UCSD-AML1 (cell line): Measurements from ENCODE around the gene CDK5RAP3.
"Not testable (repeated sequence)": the region's sequence is repeated elsewhere in the genome, so short reads cannot be mapped to it uniquely, and the experiment has no call there.

ENCODE experiments used
- DNase-seq: peaks from one replicate; lab custom pipeline; 2025; ENCODE audit not compliant: unreplicated experiment; lab: John Stamatoyannopoulos, UW

Gene CDK5RAP3, protein sequence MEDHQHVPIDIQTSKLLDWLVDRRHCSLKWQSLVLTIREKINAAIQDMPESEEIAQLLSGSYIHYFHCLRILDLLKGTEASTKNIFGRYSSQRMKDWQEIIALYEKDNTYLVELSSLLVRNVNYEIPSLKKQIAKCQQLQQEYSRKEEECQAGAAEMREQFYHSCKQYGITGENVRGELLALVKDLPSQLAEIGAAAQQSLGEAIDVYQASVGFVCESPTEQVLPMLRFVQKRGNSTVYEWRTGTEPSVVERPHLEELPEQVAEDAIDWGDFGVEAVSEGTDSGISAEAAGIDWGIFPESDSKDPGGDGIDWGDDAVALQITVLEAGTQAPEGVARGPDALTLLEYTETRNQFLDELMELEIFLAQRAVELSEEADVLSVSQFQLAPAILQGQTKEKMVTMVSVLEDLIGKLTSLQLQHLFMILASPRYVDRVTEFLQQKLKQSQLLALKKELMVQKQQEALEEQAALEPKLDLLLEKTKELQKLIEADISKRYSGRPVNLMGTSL

DNA sequence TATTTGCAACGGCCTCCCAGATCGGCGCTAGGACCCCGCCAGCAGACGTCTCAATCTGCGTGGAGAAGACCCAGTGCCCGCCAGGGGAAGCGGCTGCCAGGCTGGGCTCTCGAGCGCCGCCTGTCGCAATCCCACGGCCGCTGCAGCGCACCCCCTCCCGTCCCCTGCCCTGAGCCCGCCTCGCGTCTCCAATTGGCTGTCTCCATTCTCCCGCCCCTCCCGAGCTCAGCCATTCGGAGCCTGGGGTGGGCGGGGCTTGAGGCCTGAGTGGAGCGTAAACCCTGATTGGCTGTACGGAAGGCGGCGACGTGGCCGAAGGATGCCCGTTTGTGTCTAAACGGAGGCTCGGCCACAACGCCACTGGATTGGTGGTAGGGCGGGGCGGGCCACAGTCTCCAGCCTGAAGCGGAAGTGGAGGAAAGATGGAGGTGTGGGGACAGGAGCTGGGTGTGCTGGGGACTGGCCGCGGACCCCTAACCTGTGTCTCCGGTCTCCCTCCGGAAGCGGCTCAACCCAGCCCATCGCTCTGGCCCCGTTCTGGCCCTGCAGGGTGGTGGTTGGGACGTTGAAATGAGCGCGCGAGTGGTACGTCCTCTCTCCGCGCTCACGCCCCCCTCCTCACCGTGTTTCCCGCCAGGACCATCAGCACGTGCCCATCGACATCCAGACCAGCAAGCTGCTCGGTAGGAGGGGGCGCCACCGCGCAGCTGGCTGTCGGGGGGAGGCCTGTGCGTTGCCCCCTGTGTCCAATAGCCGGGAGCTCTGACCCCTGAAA lies at the start of gene CDK5RAP3:
Gene CDK5RAP3 (plus strand): TSS at position 389 of the 775 bp plus-strand sequence. CDS start 34 bp downstream, at position 423.
- DNase-seq, result peak; percentile 100

DNA sequence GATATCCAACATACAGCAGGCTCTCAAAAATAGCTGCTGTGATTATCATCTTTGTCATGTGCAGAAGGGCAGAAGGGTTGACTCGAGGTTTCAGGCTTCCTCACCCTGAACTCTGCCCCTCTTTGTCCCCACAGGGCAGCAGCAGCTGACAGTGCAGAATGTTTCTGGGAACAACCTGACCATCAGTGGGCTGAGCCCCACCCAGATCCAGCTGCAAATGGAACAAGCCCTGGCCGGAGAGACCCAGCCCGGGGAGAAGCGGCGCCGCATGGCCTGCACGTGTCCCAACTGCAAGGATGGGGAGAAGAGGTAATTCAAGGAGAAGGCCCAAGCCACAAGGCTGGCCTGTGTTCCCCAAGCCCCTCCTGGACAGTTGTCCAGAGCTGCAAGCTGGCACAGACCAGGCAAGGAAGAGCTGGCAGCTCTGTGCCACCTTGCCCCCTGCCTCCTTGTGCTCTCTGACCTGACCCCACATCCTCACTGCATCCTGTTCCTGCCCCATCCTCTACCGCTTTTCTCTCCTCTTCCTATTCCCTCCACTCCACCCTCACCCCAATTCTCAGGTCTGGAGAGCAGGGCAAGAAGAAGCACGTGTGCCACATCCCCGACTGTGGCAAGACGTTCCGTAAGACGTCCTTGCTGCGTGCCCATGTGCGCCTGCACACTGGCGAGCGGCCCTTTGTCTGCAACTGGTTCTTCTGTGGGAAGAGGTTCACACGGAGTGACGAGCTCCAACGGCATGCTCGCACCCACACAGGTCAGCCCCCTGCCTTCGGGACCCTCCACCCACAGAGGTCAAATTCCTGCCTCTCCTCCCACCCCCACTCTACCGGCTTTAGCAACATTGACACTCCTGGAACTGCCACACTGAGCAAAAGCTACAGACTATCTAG lies 45.9 kb upstream of the CDK5RAP3 start:
- no peak for DNase-seq

DNA sequence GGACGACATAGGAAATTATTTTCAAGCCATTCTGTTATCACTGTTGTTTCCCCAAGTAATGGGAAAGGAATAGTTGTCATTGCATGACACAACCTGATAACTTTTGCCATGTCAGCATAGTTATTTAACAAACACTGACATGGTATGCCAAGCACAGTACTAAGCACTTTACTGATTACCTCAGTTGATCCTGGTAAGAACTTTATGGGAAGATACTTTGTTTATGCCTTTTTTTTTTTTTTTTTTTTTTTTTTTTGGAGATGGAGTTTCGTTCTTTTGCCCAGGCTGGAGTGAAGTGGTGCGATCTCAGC lies 45.3 kb upstream of the CDK5RAP3 start:
- no peak for DNase-seq

DNA sequence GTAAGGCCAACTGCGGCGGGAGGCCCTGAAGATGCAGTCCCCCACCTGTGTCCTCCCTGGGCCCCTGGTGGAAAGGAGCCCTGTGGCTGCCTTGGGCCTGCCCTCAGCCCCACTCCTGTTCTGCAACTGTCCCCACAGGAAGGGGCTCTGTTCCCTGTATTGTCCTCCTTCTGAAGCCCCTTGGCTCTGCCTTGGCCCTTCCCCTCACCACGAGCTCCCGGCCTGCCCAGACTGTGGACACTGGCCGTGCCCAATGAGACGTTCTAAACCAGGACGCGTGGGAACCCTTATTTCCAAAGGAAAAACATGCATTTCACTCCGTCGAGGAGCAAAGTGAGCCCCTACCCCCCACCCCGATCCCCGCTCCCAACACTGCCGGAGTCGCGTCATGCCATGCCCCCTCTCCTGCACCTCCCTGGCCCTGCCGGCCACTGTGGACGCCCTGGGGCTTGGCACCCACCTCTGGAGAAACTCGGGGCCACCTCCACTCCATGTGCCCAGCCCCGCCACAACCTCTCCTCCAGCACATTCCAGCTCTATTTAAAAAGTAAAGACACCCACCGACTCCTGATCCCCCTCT lies 43.0 kb upstream of the CDK5RAP3 start:
- DNase-seq, result no peak

DNA sequence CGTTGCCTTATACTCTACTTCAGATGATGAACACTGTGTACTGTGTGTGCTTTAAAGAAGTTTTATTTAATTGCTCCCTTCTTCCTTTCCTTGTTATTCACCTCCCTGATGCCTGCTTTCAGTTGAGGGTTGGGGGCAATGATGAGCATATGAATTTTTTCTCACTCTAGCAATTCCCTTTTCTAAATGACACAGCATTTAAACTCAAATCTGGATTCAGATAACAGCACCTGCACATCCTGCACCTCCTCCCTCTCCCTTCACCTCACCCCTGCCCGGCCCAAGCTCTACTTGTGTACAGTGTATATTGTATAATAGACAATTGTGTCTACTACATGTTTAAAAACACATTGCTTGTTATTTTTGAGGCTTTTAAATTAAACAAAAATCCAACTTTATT lies 42.5 kb upstream of the CDK5RAP3 start:
- no peak for DNase-seq

DNA sequence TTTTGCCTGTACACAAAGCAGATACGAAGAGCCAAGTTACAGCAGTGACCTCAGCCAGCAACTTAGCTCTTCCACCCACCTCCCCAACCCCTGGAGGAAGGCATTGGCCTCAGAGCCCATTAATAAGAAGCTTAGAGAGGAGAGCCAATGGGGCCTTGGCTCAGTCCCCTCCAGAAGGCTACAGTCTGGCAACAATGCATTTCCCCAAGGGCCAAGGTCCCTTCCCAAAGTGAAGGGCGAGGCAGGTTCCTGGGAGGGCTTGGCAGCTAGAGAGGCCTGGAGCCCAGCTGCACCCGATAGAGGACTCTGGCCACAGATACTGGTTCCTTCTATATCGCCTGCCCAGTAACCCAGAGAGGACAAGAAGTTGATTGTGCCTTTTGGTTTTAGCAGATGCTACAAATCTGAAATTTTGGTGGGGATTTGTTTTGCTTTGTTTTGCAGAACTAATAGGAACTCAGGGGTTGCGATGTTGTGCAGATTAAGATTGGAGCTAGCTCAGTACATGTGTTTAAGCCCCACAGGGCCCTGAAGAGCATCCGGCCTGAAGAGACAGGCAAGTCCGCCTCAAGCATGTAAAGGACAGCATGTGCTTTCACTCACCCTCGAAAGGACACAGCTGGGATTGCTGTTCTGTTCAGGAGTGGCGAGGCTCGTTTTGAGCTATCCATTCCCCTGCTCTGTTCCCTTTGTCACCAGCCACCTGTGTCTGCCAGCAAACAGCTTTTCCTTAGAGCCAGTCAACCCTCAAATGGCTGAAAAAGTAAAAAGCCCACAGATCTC lies 41.5 kb upstream of the CDK5RAP3 start:
- DNase-seq, result no peak

DNA sequence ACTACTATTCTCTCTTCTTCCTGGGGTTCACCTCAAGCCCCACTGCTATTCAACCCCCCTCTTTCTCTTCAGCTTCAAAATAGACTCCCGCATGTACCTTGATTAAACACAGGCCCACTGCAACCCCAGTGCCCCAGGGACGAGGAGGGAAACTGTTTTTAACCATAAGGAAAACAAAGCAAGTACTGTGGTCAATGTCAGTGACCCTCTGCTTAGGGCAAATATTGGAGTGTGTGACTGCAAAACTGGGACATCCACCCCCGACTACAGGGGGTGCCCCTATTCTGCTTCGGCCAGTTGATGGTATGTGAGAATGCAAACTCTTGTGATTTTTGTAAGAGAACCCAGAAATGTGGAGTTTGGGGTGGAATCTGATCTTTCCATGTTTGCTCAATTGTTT lies 39.1 kb upstream of the CDK5RAP3 start:
- no peak for DNase-seq

DNA sequence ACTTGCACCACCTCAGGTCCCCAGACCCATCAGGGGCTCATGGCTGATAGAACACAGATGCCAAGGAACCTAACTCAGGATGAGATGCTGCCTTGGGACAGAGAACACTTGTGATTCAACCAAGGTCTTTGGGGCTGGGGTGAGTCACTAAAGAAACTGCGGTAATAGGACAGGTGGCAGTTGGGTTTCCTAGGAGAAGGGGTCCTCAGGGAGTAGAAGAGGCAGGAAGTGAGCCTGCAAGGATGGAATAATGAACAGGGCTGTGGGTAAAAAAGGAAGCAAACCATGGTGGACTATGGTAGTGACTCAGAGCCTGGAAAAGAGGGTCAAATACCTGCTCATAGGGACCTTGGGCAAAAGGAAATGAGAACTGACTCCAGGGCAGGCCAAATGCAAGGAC lies 36.1 kb upstream of the CDK5RAP3 start:
- DNase-seq, result no peak

DNA sequence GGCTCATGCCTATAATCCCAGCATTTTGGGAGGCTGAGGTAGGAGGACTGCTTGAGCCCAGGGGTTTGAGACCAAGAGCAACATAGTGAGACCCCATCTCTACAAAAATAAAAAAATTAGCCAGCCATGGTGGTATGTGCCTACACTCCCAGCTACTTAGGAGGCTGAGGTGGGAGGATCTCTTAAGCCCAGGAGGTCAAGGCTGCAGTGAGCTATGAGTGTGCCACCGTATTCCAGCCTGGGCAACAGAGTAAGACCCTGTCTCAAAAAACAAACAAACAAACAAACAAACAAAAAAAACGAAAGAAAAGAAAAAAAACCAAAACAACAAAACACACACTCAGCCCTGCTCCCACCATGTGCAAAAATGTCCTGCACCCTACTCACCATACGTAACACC lies 35.4 kb upstream of the CDK5RAP3 start:
- DNase-seq, result not testable (repeated sequence)

DNA sequence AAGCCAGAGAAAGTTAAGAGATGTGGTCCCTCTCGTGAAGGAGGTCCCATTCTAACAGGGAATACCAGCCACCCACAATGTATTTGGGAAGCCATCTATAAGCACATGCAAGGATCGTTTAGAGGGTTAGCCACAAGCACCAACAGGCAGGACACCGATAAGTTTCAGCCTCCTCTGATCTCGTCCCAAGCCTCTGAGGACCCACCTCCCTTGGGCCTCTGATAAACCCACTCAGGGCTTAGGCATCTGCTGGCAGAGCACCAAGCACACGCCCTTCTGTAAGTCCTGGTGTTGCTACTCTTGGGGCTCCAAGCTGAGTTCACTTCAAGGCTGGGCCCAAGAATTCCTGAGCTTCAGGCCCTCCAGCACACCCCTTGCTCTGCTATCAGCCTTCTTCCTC lies 35.0 kb upstream of the CDK5RAP3 start:
- DNase-seq, result no peak

DNA sequence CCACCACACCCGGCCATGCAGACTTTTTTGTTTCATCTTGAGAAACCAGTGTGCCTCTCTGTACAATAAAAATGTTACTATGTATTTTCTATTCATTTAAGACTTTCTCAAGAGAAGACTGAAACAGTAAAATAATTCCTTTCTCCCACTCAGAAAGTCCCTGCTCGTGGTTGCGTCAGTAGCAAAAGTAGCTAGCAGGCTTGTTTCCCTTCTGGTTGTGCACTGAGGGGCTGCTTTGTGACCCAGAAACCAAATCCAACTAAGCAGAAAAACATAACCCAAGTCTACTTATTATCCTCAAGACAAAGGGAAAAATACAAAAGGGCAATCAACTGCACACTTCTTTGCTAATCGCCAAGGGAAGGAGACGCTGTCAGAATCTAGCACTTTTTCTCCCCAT lies 33.0 kb upstream of the CDK5RAP3 start:
- DNase-seq, result no peak

DNA sequence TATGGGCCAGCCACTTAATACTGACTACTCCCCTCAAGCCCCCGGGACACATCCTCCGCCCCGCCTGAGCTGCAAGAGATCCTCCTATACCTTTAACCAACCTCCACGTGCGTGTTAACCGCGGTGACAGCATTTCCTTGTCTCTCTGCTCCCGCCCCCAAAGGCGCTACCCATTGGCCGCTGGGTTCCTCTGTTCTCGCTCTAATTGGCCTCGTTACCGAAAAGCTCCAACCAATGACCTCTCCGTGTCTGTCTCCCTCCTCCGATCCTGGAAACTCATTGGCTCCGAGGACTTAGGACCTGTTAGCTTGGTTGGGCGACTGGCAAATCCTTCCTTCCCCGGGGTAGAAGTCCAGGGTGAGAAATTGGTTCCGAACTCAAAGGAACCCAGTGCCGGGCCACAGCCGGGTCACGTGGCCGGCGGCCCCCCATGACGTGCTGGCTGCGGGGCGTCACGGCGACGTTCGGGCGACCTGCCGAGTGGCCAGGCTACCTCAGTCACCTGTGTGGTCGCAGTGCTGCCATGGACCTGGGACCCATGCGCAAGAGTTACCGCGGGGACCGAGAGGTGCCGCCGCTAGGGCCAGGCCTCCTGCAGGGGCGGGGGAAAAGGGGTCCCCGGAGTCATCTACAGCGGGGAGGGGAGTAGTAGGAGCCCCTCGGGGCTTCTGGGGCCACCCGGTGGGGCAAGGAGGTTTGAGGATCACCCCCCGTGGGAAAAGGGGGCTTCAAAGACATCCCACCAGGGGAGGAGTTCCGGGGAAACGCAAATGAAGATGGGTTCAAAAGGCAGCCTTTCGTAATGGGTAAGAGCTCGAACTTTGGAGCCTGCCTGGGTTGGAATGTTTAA lies 29.4 kb upstream of the CDK5RAP3 start, which contains the start of gene PNPO:
Gene PNPO (plus strand): TSS at position 326 of the 850 bp plus-strand sequence. CDS start 105 bp downstream, at position 431.
- peak; percentile 91 for DNase-seq

DNA sequence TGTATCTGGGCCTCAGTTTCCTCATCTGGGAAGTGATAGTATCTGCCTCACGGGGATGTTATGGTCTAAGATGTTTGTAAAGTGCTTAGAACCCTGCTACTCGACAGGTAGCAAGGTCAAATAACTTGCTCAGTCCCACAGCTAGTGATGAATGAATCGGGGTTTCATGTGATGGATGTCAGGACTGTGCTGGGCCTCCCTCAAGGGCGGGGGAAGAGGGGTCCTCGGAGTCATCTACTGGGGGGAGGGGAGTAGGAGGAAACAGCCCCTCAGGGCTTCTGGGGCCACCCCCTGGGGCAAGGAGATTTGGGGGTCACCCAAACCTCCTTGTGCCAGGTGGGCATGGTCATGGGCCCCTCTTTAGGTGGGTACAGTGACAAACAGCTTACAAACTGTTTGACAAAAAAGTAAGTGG lies 28.8 kb upstream of the CDK5RAP3 start:
- no peak for DNase-seq

DNA sequence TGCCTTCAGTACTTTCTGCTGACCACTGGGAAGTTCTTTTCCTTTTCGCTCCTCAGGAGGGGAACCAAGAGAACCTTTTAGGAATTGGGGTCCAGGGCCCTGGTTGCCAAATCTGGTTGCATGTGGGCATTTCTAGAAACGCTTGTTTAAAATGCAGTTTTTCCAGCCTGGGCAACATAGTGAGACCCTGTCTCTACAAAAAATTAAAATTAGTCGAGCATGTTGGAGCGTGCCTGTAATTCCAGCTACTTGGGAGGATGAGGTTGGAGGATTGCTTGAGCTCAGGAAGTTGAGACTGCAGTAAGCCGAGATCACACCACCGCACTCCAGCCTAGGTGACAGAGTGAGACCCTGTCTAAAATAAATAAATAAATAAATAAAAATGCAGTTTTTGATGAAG lies 28.3 kb upstream of the CDK5RAP3 start:
- no peak for DNase-seq

DNA sequence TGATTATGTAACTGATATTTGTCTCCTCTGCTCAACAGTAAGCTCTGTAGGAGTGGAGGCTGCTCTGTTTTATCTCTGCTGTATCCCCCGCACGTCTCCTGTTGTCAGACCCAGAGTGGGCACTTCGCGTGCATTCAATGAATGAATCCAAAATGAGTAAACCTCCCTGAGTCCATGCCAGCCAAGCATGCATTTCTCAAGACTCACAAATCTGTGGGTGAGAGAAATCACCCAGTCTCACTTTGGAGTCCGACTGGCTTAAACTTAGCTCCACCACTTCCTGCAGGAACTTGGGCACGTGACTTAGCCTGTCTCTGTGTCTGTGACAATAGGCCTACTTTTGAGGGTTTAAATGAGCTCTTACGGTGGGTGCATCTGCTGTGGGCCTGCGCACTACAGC lies 25.8 kb upstream of the CDK5RAP3 start:
- DNase-seq, result peak; percentile 22

DNA sequence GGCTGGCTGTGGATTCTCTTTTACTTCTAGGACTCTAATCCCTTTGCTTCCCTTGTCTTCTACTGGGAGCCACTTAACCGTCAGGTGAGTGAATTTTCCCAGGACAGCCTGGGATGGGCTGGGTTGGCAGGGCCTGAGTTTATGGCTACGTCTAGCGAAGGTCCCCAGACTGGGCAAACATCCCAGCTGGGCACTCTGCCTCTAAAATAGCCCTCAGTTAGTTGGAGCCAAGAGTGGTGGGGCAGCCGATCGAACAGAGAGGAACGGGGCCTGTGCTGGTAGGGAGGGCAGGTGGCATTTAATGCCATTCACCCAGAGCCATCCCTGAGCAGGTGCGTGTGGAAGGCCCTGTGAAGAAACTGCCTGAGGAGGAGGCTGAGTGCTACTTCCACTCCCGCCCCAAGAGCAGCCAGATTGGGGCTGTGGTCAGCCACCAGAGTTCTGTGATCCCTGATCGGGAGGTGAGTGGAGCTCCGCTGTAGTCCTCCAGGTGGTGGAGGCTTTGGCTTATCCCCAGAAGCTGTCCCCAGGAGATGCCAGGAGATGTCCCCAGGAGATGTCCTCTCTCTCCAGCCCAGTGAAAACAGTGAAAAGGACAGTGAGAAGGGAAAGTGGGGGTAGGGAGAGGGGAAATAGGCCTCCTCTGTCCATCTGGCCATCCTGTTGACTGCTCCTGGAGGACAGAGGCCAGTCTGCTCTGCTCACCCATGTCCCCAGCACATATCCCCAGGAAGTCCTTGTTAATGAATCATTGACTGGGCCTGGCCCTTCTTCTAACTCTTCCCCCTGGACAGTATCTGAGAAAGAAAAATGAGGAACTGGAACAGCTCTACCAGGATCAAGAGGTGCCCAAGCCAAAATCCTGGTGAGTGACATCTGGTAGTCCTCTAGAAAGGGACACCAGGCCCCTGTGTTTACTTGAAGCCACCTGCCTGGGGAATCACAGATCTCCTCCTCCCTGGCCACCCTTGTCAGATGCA lies 25.1 kb upstream of the CDK5RAP3 start:
- DNase-seq, result no peak

DNA sequence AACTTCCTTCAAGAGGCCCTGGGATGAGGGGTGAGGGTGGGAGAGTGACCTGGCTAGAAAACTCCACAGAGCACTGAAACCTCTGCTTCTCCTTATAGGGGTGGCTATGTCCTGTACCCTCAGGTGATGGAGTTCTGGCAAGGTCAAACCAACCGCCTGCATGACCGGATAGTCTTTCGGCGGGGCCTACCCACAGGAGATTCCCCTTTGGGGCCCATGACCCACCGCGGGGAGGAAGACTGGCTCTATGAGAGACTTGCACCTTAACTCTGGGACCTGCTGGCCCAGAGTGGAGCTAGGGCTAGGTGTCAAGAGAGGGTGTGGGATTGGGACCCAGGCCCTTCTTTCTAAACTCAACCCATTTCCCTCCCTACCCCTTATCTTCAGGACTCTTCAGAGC lies 24.4 kb upstream of the CDK5RAP3 start:
- DNase-seq, result no peak

DNA sequence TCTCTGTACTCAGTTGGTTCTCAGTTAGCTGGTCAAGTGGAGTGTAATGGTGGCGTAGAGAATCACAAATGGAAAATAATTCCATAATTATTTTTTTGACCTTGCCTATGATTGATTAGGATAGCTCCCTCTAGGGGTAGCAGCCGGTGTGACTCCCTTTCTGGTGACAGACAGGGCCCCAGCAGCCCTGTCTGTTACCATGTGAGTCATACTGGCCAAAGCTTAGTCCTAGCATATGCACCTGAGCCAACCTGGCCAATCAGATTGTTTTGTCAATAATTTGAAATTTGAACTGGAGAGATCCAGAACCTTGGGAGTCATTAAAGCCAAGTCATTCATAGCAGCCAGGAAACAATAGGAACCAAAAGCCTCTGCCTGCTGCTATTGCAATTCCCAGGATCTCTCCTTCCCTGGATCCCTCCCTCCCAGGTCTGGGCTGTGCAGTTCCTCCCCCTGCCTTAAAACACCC lies 23.9 kb upstream of the CDK5RAP3 start:
- DNase-seq, result peak; percentile 62
